22Rv1 (cell line): Measurements from ENCODE around the gene ZFP36.

Experiments used
- ZFX ChIP-seq: fragments of 450-650 bp; IDR thresholded peaks from 2 replicates; pipeline ENCODE4 v1.6.1; 2017; ENCODE audit warnings: antibody characterized with exemption, borderline replicate concordance
- TF ChIP-seq, protein P1 (sequence below): fragments of 450-650 bp; IDR thresholded peaks from 2 replicates; pipeline ENCODE4 v1.5.1; 2017; ENCODE audit warnings: mild to moderate bottlenecking

DNA sequence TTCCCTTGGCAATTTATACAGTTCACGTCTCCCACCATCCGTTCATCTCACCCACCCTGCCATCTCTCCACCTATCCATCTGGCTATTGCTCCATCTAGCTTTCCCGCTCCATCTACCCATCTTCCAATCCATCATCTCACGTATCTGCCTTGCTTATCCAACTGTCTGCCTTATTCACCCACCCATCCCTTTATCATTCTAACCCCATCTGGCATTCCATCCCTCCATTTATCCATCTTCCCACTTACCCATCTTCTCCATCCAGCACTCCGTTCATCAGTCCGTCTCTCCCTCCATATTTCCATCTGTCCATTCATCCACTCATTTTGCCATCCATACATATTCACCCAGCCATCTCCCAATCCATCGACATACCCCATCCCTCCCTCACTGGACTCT lies 19.1 kb downstream of the ZFP36 start:
- TF ChIP-seq, protein P1, sequence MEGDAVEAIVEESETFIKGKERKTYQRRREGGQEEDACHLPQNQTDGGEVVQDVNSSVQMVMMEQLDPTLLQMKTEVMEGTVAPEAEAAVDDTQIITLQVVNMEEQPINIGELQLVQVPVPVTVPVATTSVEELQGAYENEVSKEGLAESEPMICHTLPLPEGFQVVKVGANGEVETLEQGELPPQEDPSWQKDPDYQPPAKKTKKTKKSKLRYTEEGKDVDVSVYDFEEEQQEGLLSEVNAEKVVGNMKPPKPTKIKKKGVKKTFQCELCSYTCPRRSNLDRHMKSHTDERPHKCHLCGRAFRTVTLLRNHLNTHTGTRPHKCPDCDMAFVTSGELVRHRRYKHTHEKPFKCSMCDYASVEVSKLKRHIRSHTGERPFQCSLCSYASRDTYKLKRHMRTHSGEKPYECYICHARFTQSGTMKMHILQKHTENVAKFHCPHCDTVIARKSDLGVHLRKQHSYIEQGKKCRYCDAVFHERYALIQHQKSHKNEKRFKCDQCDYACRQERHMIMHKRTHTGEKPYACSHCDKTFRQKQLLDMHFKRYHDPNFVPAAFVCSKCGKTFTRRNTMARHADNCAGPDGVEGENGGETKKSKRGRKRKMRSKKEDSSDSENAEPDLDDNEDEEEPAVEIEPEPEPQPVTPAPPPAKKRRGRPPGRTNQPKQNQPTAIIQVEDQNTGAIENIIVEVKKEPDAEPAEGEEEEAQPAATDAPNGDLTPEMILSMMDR = no peak
- no peak for TF ChIP-seq ZFX
